Peyer's patch (tissue), 4 donors: Measurements from ENCODE around the gene RUNDC3A.
"Not testable (repeated sequence)": the region's sequence is repeated elsewhere in the genome, so short reads cannot be mapped to it uniquely, and the experiment has no call there.

Experiments
- CTCF ChIP-seq, 6 experiments: fragments of 450-650 bp in 4 of 6; fragments of 200-600 bp in 2 of 6; sonication (generic) in 1 of 6; IDR thresholded peaks; one replicate each; pipeline ENCODE4 v1.5.1; 2017 to 2019; ENCODE audit warnings: antibody characterized with exemption in 6 of 6, mild to moderate bottlenecking in 3 of 6, moderate library complexity in 1 of 6
- POLR2A ChIP-seq, 2 donors: fragments of 450-650 bp; IDR thresholded peaks; one replicate each; pipeline ENCODE4 v1.5.1; 2017; ENCODE audit warnings: antibody characterized with exemption in 2 of 2, mild to moderate bottlenecking in 2 of 2, moderate library complexity in 2 of 2

DNA sequence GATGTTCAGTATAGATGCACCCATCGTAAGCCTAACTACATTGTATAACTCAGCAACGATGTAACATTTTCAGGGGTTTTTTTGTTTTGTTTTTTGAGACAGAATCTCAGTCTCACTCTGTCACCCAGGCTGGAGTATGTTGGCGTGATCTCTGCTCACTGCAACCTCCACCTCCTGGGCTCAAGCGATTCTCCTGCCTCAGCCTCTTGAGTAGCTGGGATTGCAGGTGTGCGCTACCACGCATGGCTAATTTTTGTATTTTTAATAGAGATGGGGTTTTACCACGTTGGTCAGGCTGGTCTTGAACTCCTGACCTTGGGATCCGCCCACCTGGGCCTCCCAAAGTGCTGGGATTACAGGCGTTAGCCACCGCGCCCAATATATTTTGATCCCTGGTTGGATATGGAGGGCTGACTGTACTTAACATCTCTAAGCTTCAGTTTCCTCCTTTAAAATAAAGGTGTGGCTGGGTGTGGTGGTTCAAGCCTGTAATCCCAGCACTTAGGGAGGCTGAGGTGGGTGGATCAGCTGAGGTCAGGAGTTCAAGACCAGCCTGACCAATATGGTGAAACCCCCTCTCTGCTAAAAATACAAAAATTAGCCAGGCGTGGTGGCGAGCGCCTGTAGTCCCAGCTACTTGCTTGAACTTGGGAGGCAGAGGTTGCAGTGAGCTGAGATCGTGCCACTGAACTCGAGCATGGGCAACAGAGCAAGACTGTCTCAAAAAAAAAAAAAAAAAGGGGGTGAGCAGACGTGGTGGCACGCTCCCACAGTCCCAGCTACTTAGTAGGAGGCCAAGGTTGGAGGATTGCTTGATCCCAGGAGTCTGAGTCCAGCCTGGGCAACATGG lies 39.0 kb downstream of the RUNDC3A start:
- not testable (repeated sequence) for TF ChIP-seq CTCF, POLR2A (IDR thresholded peaks at IDR 0.05)
